H4 (cell line): ENCODE results near the gene COMT. TPM values are rescaled to one million over a fixed set of nuclear protein-coding genes. Genes with fewer than 3 reads are reported as not detected.
A peak's percentile ranks its signal among the peaks of the same experiment; 100 is the strongest.
"Not testable (repeated sequence)": the region's sequence is repeated elsewhere in the genome, so short reads cannot be mapped to it uniquely, and the experiment has no call there.

Experiments used
- DNase-seq: peaks from one replicate; pipeline ENCODE4 v3.0.0-alpha.2; 2015; ENCODE audit warnings: low spot score
- total RNA-seq: library from RNA; depleted of rRNA; stranded (reverse); fragments of >200 nt; shearing (Covaris generic); gene quantifications from 2 replicates; pipeline ENCODE4 v1.2.3, GENCODE V29; 2014

Gene COMT
- total RNA-seq, 1 experiment from 2014 or later, result 111 TPM

DNA sequence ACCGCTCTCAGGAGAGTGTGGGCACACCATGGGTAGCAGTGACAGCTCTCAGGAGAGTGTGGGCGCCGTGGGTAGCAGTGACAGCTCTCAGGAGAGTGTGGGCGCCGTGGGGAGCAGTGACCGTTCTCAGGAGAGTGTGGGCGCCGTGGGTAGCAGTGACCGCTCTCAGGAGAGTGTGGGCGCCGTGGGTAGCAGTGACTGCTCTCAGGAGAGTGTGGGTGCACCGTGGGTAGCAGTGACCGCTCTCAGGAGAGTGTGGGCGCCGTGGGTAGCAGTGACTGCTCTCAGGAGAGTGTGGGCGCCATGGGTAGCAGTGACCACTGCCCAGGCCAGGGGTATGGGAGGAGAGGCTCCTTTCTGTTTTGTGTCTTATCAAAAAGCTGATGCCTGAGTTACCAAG lies 33.7 kb upstream of the COMT start:
- not testable (repeated sequence) for DNase-seq

DNA sequence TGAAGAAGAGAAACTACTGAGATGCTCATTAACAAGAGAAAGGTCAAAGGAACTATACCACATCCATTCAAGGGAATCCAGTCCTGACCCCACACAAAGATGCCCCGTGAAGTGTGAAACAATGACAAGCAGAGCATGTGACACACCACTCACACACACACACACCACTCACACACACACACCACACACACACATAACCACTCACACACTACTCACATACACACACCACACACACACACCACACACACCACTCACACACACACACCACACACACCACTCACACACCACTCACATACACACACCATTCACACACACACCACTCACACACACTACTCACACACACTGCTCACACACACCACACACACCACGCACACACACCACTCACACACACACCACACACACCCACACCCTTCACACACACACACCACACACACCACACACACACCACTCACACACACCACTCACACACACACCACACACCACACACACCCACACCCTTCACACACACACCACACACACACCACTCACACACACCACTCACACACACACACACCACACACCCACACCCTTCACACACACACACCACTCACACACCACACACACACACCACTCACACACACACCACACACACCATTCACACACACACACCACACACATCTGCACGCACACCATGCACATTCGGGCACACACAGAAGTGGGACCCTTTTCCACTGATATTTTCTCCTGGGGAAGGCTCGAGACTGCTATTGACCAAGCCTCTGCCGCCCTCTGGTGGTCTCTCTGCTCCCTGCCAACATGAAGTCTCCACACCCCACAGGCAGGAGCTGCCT lies 32.0 kb upstream of the COMT start:
- DNase-seq, result peak; percentile 46

DNA sequence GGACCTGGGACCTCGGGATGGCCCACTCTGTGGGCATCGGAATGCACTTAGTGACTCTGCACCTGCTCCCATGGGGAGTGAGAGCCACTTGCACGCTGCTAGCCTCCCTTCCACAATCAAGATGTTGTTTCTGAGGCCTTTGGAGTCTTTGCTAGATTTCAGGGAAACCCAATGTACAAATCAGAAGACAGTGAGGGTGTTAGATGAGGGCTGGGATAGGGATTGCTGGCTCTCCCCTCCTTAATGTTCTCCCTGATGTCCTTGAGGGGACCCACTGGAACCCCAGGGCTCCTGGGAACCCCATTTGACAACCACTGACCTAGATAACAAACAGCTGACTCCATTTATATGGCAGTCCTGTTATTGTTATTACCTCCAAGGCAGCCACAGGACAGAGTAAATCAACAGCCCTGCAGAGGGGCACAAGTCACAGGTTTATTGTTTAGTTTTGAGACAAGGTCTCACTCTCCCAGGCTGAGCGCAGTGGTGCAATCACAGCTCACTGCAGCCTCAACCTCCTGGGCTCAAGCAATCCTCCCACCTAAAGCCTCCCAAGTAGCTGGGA lies 31.3 kb upstream of the COMT start:
- no peak for DNase-seq

DNA sequence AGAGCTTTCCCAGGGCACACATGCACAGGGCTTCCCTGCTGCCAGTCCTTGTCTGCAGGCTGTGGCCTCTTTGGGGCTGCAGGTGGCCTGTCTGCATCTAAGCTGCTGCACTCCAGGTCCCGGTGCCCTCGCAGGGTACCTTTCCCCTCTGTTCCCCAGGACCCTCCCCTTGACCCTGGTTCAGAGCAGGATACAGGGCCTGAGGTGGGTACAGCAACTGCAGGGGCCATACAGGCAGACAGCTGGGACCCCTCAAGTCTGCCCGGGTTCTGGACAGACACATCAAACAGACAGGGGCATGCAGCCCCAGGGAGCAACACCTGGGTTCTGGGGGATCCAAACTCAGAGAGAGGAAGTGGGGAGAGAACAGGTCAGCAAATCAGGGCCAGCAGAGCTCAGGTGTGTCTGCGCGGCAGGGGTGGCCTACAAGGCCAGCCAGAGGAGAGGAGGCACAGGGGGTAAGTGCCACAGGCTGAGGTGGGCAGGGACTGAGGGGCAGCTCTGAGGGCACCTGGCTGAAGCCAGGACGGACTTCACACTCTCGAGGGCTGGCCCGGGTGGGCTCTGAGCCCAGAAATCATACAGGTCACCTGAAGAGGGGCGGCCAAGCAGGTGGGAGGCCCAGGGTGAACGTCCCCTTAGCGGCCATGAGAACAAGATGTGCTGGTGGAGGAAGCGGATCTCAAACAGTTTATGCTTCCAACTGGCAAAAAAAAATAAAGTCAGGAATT lies 29.9 kb upstream of the COMT start:
- no peak for DNase-seq

- no peak for DNase-seq
Observed at GRCh38 chr22:19912271-19912999, 29.1 kb upstream of the COMT start.

DNA sequence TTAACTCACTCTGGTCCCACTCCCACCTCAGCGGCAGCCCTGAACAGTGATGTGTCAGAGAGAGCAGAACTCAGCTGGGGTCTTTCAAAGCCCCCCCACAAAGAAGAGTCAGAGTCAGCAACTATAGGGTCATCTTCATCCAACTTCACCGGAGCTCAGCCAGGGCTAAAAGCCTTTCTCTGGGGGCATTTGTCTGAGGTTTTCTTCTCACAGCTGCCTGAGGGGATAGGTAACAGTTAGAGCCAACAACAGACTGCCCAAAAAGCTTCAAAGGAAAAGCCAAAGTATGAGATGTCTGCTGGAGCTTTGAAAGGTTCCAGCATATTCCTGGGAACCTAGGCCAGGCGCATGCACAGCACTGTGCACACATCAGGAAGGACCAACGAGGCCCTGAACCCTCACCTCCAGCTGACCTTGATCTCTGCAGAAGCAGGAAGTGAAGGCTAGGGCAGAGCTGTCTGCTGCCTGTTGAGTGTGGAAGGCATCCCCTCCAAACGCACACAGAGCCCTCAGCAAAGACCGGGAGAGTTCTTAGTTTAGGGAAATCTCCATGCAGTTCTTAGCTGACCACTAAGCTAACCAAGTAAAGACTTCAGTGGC lies 28.1 kb upstream of the COMT start:
- no peak for DNase-seq

DNA sequence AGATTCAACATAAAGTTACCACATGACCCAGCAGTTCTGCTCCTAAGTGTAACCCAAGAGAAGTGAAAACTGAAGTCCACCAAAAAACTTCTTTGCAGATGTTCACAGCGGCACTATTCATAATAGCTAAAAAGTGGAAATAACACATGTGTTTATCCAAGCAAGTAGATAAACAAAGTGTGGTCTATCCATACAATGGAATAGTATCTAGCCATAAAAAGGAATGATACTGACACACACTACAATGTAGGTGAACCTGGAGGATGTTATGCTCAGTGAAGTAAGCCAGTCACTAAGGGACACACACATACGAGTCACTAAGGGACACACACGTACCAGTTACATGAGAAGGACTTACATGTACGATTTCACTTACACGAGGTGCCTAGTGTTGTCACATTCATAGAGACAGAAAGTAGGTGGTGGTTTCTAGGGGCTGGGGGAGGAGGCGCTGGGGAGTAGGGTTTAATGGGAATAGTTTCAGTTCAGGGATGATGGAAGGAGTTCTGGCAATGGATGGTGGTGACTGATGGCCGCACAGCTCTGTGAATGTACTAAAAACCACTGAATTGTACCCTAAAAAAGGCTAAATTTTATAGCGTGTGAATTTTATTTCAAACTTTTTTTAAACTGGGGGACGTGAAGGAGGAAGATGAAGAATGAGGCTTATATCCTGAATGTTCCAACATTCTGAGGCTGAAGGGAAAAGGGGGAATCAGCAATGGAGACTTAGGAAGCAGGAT lies 27.2 kb upstream of the COMT start:
- DNase-seq, result no peak

GRCh38 chr22:19915287-19915954 lies 26.2 kb upstream of the COMT start:
- DNase-seq, result no peak

- DNase-seq, result no peak
Observed at GRCh38 chr22:19916006-19916405, 25.6 kb upstream of the COMT start.

GRCh38 chr22:19916941-19917340 lies 24.6 kb upstream of the COMT start:
- DNase-seq, result no peak

- DNase-seq, result no peak
Observed at GRCh38 chr22:19917389-19918138, 24.0 kb upstream of the COMT start.

DNA sequence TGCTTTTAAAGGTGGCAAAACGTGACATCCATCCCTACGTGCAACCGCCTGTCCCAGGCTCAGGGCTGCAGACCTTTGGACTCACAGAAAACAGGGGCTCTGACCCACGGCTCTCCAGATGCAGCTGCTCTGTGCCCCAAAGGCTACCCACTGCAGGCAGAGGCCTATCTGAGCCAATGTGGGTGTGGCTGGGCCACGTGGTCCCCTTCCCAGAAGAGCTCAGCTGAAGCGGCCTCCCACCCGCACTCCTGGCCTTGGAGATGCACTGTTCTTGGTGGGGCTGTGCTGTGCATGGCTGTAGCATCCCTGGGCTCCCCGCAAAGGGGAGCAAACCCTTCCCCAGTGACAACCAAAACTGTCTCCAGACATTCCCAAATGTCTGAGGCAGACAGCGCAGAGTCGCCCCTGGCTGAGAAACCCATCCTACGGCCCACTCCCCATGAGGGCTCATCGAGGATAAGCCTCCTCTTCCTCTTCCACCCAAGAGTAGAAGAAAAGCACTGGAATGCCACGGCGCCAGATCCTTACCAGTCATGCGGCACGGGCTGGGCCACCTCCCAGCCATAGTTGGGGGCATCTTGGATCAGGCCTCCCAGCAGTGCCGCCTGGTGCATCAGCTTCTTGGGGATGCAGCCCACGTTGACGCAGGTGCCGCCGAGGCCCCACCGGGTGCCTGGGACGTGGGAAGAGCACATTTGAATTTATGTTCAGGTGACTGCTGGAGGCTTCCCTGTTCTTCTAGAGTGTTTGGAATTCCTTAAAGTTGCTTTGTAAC lies 23.1 kb upstream of the COMT start:
- no peak for DNase-seq

- no peak for DNase-seq
Observed at GRCh38 chr22:19919701-19920363, 21.7 kb upstream of the COMT start.

DNA sequence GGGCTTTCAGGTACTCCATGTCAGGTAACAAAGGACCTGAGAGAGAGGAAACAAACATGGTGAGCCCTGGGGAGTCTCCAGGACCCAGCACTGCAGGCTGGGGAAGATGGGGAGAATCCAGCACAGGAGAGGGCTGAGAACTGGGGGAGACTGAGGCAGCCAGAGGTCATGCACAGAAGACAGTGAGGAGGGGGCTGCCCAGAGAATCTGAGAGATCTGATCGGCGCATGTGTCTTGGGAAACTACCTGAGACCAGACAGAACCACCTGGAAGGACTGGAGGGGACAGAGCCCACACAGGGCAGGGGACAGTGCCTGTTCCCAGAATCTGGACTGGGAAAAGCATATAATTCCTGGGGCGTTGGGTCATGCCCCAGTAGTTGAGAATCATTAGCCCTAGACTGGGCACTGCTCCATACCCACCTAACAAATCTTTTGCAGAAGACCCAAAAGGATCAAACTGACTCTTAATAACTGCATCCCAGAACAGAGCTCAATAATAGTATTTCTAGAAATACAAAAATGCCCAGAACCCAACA lies 20.0 kb upstream of the COMT start:
- no peak for DNase-seq

GRCh38 chr22:19923914-19924513 lies 17.6 kb upstream of the COMT start:
- DNase-seq, result no peak

- not testable (repeated sequence) for DNase-seq
Observed at GRCh38 chr22:19926028-19926427, 15.5 kb upstream of the COMT start.

- no peak for DNase-seq
Observed at GRCh38 chr22:19927696-19928095, 13.9 kb upstream of the COMT start.

GRCh38 chr22:19928207-19928606 lies 13.4 kb upstream of the COMT start:
- DNase-seq, result no peak
